Lung (tissue), 12 donors: ENCODE results near the gene PLCXD3. TPM values are rescaled to one million over a fixed set of nuclear protein-coding genes. Genes with fewer than 3 reads are reported as not detected.

ENCODE experiments used
- ATAC-seq: fragments of 200-7000 bp; cut with Tn5 transposase; one replicate; pipeline ENCODE4 v1.9.1; 2020; ENCODE audit warnings: moderate number of reproducible peaks; ENCODE audit not compliant: insufficient read depth, low FRiP score
- DNase-seq, 3 donors: peaks; one replicate each; pipeline ENCODE4 v3.0.0-alpha.2; 2013 to 2017
- H3K27ac ChIP-seq, 2 donors: one replicate each; pipeline ENCODE4 v1.5.1; 2013; ENCODE audit warnings: mild to moderate bottlenecking in 2 of 2, moderate library complexity in 2 of 2, control low read depth in 1 of 2, inconsistent platforms in 1 of 2, low read depth in 1 of 2, low read length in 1 of 2
- H3K27me3 ChIP-seq, 3 donors: one replicate each; pipeline ENCODE4 v1.5.1; 2013; ENCODE audit warnings: low read length in 2 of 3; ENCODE audit not compliant: control insufficient read depth in 3 of 3, insufficient read depth in 3 of 3
- H3K36me3 ChIP-seq, 4 donors: one replicate each; pipeline ENCODE4 v1.5.1; 2013; ENCODE audit warnings: low read length in 4 of 4, mild to moderate bottlenecking in 1 of 4, moderate library complexity in 1 of 4; ENCODE audit not compliant: control insufficient read depth in 4 of 4, insufficient read depth in 4 of 4
- H3K4me1 ChIP-seq, 5 donors: one replicate each; pipeline ENCODE4 v1.5.1; 2013; ENCODE audit warnings: low read length in 5 of 5, mild to moderate bottlenecking in 2 of 5, moderate library complexity in 1 of 5; ENCODE audit not compliant: control insufficient read depth in 5 of 5, insufficient read depth in 5 of 5
- H3K4me3 ChIP-seq: one replicate; pipeline ENCODE4 v1.5.1; 2013; ENCODE audit warnings: mild to moderate bottlenecking, control low read depth, moderate library complexity
- H3K9ac ChIP-seq, 2 donors: one replicate each; pipeline ENCODE4 v1.5.1; 2013; ENCODE audit warnings: low read length in 2 of 2, control low read depth in 1 of 2; ENCODE audit not compliant: insufficient read depth in 1 of 2
- H3K9me3 ChIP-seq, 4 donors: one replicate each; pipeline ENCODE4 v1.5.1; 2013; ENCODE audit warnings: low read length in 3 of 4, mild to moderate bottlenecking in 1 of 4, moderate library complexity in 1 of 4; ENCODE audit not compliant: control insufficient read depth in 4 of 4, insufficient read depth in 3 of 4
- WGBS, 2 donors: extraction: QIAGEN DNeasy Blood & Tissue Kit; methylation state at CpG; one replicate each; pipeline ENCODE4 v1.1.7; 2013; 5-methylcytosine and 5-hydroxymethylcytosine counted together
- polyA plus RNA-seq, 2 donors: library from polyadenylated mRNA; stranded (reverse); fragments of 200-250 nt; gene quantifications; one replicate each; pipeline ENCODE4 v1.2.1, GENCODE V29; 2013
- total RNA-seq, 2 donors: library from RNA; depleted of rRNA in 1 of 2; stranded (reverse); fragments of >200 nt in 1 of 2; gene quantifications; one replicate each; pipeline ENCODE4 v1.2.1, GENCODE V29; 2014 to 2021
- TF ChIP-seq, protein P1 (sequence below): IDR thresholded peaks from 2 replicates; pipeline ENCODE4 v1.5.1; 2012; ENCODE audit warnings: mild to moderate bottlenecking; ENCODE audit errors: control extremely low read depth, extremely low read depth
- donor health status: control.
- donor health status: control.
- donor health status: Bipolar disorder and iron deficiency.
- donor health status: healthy.
- donor health status: DM: yes; HTN: yes; CAD: no.

The PLCXD3 gene
- total and polyA plus RNA-seq, 4 donors: 0.38 to 2.1 (median 0.54) TPM

- H3K27me3 ChIP-seq: no peaks in the 10 kb centered on the region
- H3K9ac ChIP-seq: no peak overlapping the region
- TF ChIP-seq, protein P1, sequence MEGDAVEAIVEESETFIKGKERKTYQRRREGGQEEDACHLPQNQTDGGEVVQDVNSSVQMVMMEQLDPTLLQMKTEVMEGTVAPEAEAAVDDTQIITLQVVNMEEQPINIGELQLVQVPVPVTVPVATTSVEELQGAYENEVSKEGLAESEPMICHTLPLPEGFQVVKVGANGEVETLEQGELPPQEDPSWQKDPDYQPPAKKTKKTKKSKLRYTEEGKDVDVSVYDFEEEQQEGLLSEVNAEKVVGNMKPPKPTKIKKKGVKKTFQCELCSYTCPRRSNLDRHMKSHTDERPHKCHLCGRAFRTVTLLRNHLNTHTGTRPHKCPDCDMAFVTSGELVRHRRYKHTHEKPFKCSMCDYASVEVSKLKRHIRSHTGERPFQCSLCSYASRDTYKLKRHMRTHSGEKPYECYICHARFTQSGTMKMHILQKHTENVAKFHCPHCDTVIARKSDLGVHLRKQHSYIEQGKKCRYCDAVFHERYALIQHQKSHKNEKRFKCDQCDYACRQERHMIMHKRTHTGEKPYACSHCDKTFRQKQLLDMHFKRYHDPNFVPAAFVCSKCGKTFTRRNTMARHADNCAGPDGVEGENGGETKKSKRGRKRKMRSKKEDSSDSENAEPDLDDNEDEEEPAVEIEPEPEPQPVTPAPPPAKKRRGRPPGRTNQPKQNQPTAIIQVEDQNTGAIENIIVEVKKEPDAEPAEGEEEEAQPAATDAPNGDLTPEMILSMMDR: no peak
- H3K4me3 ChIP-seq: no peak overlapping the region
- no peaks in the 10 kb centered on the region for H3K9me3 ChIP-seq
- no peaks in the 10 kb centered on the region for H3K36me3 ChIP-seq
- ATAC-seq (no peak), DNase-seq (no peak)
- H3K4me1 ChIP-seq: peaks cover 0 to 11% (median 0%) of the 10 kb centered on the region in 5 donors
- H3K27ac ChIP-seq: no peak overlapping the region
- 86 to 88% methylated on average over 1 of the region's 1 CpG for WGBS, 2 donors
Observed at GRCh38 chr5:41268894-41269293, 241.5 kb downstream of the PLCXD3 start.

DNA sequence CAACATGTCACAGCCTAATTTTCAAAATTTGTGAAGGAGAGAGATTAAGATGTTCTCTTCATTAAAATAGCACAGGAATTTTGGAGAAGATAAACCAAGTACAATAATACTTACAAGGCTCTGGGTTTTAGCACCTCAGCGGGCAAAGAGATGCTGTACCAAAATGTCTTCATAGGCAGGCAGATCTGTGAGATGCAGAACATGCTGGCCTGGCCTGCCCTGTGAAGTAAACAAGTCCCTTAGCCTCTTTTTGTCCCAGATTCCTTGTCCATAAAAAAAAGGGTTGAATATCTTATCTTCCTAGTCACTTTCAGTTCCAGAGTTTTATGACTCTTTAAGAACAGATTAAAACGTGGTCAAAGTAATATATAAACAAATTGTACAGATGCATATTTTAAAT is 244.0 kb downstream of the PLCXD3 start:
- no peak overlapping the region for H3K4me3 ChIP-seq
- H3K36me3 ChIP-seq: no peaks in the 10 kb centered on the region
- peaks cover 0 to 18% (median 7%) of the 10 kb centered on the region in 5 donors for H3K4me1 ChIP-seq
- peaks cover 0 to 1% (median 0%) of the 10 kb centered on the region in 4 donors for H3K9me3 ChIP-seq
- no peak for DNase-seq
- TF ChIP-seq, protein P1: no peak
- H3K27me3 ChIP-seq: no peaks in the 10 kb centered on the region
- no peak overlapping the region for H3K27ac ChIP-seq
- H3K9ac ChIP-seq: no peak overlapping the region
- 71 to 84% methylated on average over 2 of the region's 2 CpGs for WGBS, 2 donors
- no peak for ATAC-seq

- 49 to 58% methylated on average over 3 of the region's 3 CpGs for WGBS, 2 donors
Observed at GRCh38 chr5:41264019-41264418, 246.4 kb downstream of the PLCXD3 start.

More at GRCh38 chr5:41264019-41264418, 246.4 kb downstream of the PLCXD3 start:
- H3K36me3 ChIP-seq: no peaks in the 10 kb centered on the region
- DNase-seq (peak; percentile 14 to 82 (median 51)), ATAC-seq (no peak)
- TF ChIP-seq, protein P1: no peak
- H3K27ac ChIP-seq: peak overlapping the region in 1 of 2 donors; percentile 17
- H3K27me3 ChIP-seq: no peaks in the 10 kb centered on the region
- H3K9me3 ChIP-seq: peaks cover 0 to 1% (median 0%) of the 10 kb centered on the region in 4 donors
- H3K4me3 ChIP-seq: no peak overlapping the region
- peaks cover 0 to 18% (median 7%) of the 10 kb centered on the region in 5 donors for H3K4me1 ChIP-seq
- no peak overlapping the region for H3K9ac ChIP-seq
